HCT116 (cell line): ENCODE data around the gene CIRBP. TPM values are rescaled to one million over a fixed set of nuclear protein-coding genes. Genes with fewer than 3 reads are reported as not detected.

Source experiments
- ATAC-seq: fragments of 200-7000 bp; cut with Tn5 transposase; 2 replicates; pipeline ENCODE4 v1.9.1; 2020; ENCODE audit warnings: mild to moderate bottlenecking, moderate library complexity
- BruUV-seq: library from RNA; stranded (reverse); fragments of 400-500 nt; replicated peaks from 2 replicates; lab custom pipeline; 2021; lab: Mats Ljungman, UMichigan
- CTCF ChIA-PET: fragments of 300-600 bp; sonication (Branson Sonifier 250); formaldehyde crosslinking; loops from one replicate; lab custom pipeline; 2021; ENCODE audit warnings: antibody characterized with exemption; lab: Charles Lee
- POLR2A ChIA-PET: fragments of 300-600, 350-600 bp; sonication (Branson Sonifier 250); formaldehyde crosslinking; loops from one replicate; lab custom pipeline; 2021; ENCODE audit warnings: antibody characterized with exemption; lab: Charles Lee
- RAD21 ChIA-PET, 2 experiments: fragments of 300-600 bp; sonication (Branson Sonifier 250); formaldehyde crosslinking; loops; one replicate each; lab custom pipeline; 2023; ENCODE audit warnings: low total read pairs in 2 of 2; ENCODE audit not compliant: uncharacterized antibody in 2 of 2, unreplicated experiment in 2 of 2, low non-redundant PET in 1 of 2; lab: Charles Lee
- DNase-seq: peaks from one replicate; pipeline ENCODE4 v3.0.0-alpha.2; 2010; ENCODE audit warnings: low read depth, low spot score
- H2AFZ ChIP-seq: fragments of 200-600 bp; shearing (Covaris generic), sonication (generic); 2 replicates; pipeline ENCODE4 v1.6.1; 2017; ENCODE audit warnings: low read depth, mixed run types, mixed read lengths, antibody characterized with exemption, low read length; ENCODE audit not compliant: poor library complexity, severe bottlenecking
- H3K27ac ChIP-seq: 2 replicates; pipeline ENCODE4 v1.5.1; 2012; ENCODE audit warnings: low read depth, low read length
- H3K27me3 ChIP-seq: fragments of 200-600 bp; sonication (generic); 2 replicates; pipeline ENCODE4 v1.6.1; 2016; ENCODE audit warnings: mixed run types, low read length, mixed read lengths; ENCODE audit not compliant: insufficient read depth
- H3K36me3 ChIP-seq, 2 experiments: fragments of 200-500 bp in 1 of 2; fragments of 200-600 bp in 1 of 2; sonication (Bioruptor generic) in 1 of 2; sonication (generic) in 1 of 2; 2 replicates each; pipeline versions ENCODE4 v1.5.1 to v1.6.1; 2014 to 2016; ENCODE audit warnings: low read length in 2 of 2, inconsistent platforms in 1 of 2, mixed read lengths in 1 of 2, mixed run types in 1 of 2; ENCODE audit not compliant: insufficient read depth in 2 of 2, control insufficient read depth in 1 of 2
- H3K4me1 ChIP-seq, 2 experiments: fragments of 200-600 bp in 1 of 2; sonication (generic) in 1 of 2; 2 replicates each; pipeline versions ENCODE4 v1.5.1 to v1.6.1; 2012 to 2017; ENCODE audit warnings: low read length in 2 of 2, inconsistent platforms in 1 of 2, mild to moderate bottlenecking in 1 of 2, mixed read lengths in 1 of 2, mixed run types in 1 of 2, moderate library complexity in 1 of 2; ENCODE audit not compliant: insufficient read depth in 2 of 2, control insufficient read depth in 1 of 2
- H3K4me2 ChIP-seq: fragments of 200-600 bp; sonication (generic); 2 replicates; pipeline ENCODE4 v1.6.1; 2017; ENCODE audit warnings: mixed run types, low read length, mixed read lengths
- H3K4me3 ChIP-seq, 2 experiments: fragments of 200-600 bp in 1 of 2; sonication (generic) in 1 of 2; replicated peaks in 1 of 2; 2 replicates each; pipeline ENCODE4 v1.5.1; 2011 to 2016; ENCODE audit warnings: low read length in 2 of 2, control low read depth in 1 of 2, low read depth in 1 of 2, mild to moderate bottlenecking in 1 of 2, mixed read lengths in 1 of 2, mixed run types in 1 of 2
- H3K79me2 ChIP-seq: fragments of 200-600 bp; sonication (generic); 2 replicates; pipeline ENCODE4 v1.6.1; 2017; ENCODE audit warnings: mild to moderate bottlenecking, mixed run types, low read length, moderate library complexity, mixed read lengths; ENCODE audit not compliant: insufficient read depth
- H3K9ac ChIP-seq: fragments of 200-600 bp; sonication (generic); 2 replicates; pipeline ENCODE4 v1.6.1; 2016; ENCODE audit warnings: low read length, mixed read lengths
- H3K9me2 ChIP-seq: fragments of 200-600 bp; sonication (generic), shearing (Covaris generic); 2 replicates; pipeline ENCODE4 v1.6.1; 2017; ENCODE audit warnings: mixed run types, mild to moderate bottlenecking, moderate library complexity; ENCODE audit not compliant: insufficient read depth
- H3K9me3 ChIP-seq, 2 experiments: fragments of 200-500 bp in 1 of 2; fragments of 200-600 bp in 1 of 2; sonication (Bioruptor generic) in 1 of 2; sonication (generic) in 1 of 2; 2 replicates each; pipeline ENCODE4 v1.6.1; 2014 to 2017; ENCODE audit warnings: low read length in 2 of 2, mixed read lengths in 2 of 2, inconsistent platforms in 1 of 2, low read depth in 1 of 2, mild to moderate bottlenecking in 1 of 2, mixed run types in 1 of 2, moderate library complexity in 1 of 2; ENCODE audit not compliant: control insufficient read depth in 1 of 2, insufficient read depth in 1 of 2
- H4K20me1 ChIP-seq: fragments of 200-600 bp; sonication (generic), shearing (Covaris generic); 2 replicates; pipeline ENCODE4 v1.6.1; 2017; ENCODE audit warnings: mixed run types, mild to moderate bottlenecking, moderate library complexity; ENCODE audit not compliant: insufficient read depth
- CBX3 ChIP-seq: IDR thresholded peaks from 2 replicates; pipeline ENCODE4 v1.6.1; 2012; ENCODE audit warnings: low read depth
- CEBPB ChIP-seq: IDR thresholded peaks from 2 replicates; pipeline ENCODE4 v1.6.1; 2012; ENCODE audit warnings: low read depth
- EGR1 ChIP-seq: IDR thresholded peaks from 2 replicates; pipeline ENCODE4 v1.6.1; 2012; ENCODE audit warnings: low read depth
- ELF1 ChIP-seq: IDR thresholded peaks from 2 replicates; pipeline ENCODE4 v1.6.1; 2012; ENCODE audit warnings: low read depth, borderline replicate concordance
- EZH2phosphoT487 ChIP-seq: fragments of 200-600 bp; IDR thresholded peaks from 2 replicates; pipeline ENCODE4 v1.6.1; 2018; ENCODE audit warnings: antibody characterized with exemption, borderline replicate concordance
- FOSL1 ChIP-seq: IDR thresholded peaks from 2 replicates; pipeline ENCODE4 v1.6.1; 2012; ENCODE audit warnings: low read depth
- JUND ChIP-seq: IDR thresholded peaks from 2 replicates; pipeline ENCODE4 v1.6.1; 2012
- POLR2A ChIP-seq: IDR thresholded peaks from 2 replicates; pipeline ENCODE4 v1.7.0; 2011; ENCODE audit warnings: borderline replicate concordance; ENCODE audit not compliant: insufficient read depth, insufficient read length; ENCODE audit errors: extremely low read depth
- POLR2AphosphoS5 ChIP-seq: IDR thresholded peaks from 2 replicates; pipeline ENCODE4 v1.6.1; 2011; ENCODE audit warnings: mild to moderate bottlenecking, low read depth, low read length, moderate library complexity
- RAD21 ChIP-seq: IDR thresholded peaks from 2 replicates; pipeline ENCODE4 v1.6.1; 2012; ENCODE audit warnings: low read depth, mild to moderate bottlenecking
- SIN3A ChIP-seq: IDR thresholded peaks from 2 replicates; pipeline ENCODE4 v1.6.1; 2012; ENCODE audit warnings: low read depth
- SP1 ChIP-seq: IDR thresholded peaks from 2 replicates; pipeline ENCODE4 v1.6.1; 2012; ENCODE audit warnings: low read depth
- SRF ChIP-seq: IDR thresholded peaks from 2 replicates; pipeline ENCODE4 v1.6.1; 2012; ENCODE audit warnings: low read depth
- YY1 ChIP-seq: IDR thresholded peaks from 2 replicates; pipeline ENCODE4 v1.6.1; 2011; ENCODE audit warnings: low read length, low read depth, moderate library complexity, mild to moderate bottlenecking; ENCODE audit not compliant: insufficient replicate concordance; ENCODE audit errors: extremely low read depth
- intact Hi-C: fragments of 100-400 bp; cut with micrococcal nuclease; formaldehyde crosslinking; loops from 2 replicates; pipeline ENCODE4 v1.10.0; 2022
- total RNA-seq: library from RNA; stranded (reverse); gene quantifications from one replicate; pipeline ENCODE4 v1.2.1, GENCODE V29; 2021; ENCODE audit not compliant: unreplicated experiment
- TF ChIP-seq, protein P1 (sequence below): IDR thresholded peaks from 2 replicates; pipeline ENCODE4 v1.6.1; 2012
- TF ChIP-seq, protein P2 (sequence below): IDR thresholded peaks from 2 replicates; pipeline ENCODE4 v1.6.1; 2012; ENCODE audit warnings: low read depth
- TF ChIP-seq, protein P3 (sequence below): IDR thresholded peaks from 2 replicates; pipeline ENCODE4 v1.6.1; 2012

The CIRBP gene
- total RNA-seq, 1 experiment from 2014 or later = 276 TPM

DNA sequence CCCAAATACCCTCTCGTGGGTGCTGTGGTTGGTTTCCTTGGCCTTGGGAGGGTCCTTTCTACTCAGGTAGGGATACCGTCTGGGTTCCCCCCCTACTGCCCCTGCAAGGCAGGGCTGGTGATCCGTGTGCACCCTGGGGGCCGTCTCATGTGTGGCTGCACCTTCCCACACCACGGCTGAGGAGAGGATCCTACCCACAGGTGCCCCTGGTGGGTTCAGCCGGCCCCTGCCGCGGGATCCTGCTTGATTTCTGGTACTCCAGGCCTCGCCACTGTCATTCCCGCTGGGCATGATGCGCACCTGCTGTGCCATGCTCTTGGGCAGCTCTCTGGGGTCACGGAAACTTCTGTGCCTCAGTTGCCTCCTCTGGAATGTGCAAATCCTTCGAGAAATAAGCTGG, 47.3 kb downstream of the CIRBP start:
- Histone ChIP-seq H3K36me3 (no peaks in the 10 kb centered on the region), H3K9ac (no peak overlapping the region), H3K4me2 (no peak overlapping the region; the same call in 1 of the 2 replicates), H2AFZ (no peak overlapping the region), H3K27ac (no peak overlapping the region)
- no peak for DNase-seq
- CTCF ChIA-PET = interaction anchor here (1.1 to 1.8 kb wide), 2 partner anchors 56 to 66 kb away, joined by 3 to 7 read pairs; no protein-coding TSS in a partner anchor
- TF ChIP-seq, protein P1, sequence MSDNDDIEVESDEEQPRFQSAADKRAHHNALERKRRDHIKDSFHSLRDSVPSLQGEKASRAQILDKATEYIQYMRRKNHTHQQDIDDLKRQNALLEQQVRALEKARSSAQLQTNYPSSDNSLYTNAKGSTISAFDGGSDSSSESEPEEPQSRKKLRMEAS = no peak
- TF ChIP-seq SP1 = no peak
- TF ChIP-seq JUND = no peak
- TF ChIP-seq, protein P2, sequence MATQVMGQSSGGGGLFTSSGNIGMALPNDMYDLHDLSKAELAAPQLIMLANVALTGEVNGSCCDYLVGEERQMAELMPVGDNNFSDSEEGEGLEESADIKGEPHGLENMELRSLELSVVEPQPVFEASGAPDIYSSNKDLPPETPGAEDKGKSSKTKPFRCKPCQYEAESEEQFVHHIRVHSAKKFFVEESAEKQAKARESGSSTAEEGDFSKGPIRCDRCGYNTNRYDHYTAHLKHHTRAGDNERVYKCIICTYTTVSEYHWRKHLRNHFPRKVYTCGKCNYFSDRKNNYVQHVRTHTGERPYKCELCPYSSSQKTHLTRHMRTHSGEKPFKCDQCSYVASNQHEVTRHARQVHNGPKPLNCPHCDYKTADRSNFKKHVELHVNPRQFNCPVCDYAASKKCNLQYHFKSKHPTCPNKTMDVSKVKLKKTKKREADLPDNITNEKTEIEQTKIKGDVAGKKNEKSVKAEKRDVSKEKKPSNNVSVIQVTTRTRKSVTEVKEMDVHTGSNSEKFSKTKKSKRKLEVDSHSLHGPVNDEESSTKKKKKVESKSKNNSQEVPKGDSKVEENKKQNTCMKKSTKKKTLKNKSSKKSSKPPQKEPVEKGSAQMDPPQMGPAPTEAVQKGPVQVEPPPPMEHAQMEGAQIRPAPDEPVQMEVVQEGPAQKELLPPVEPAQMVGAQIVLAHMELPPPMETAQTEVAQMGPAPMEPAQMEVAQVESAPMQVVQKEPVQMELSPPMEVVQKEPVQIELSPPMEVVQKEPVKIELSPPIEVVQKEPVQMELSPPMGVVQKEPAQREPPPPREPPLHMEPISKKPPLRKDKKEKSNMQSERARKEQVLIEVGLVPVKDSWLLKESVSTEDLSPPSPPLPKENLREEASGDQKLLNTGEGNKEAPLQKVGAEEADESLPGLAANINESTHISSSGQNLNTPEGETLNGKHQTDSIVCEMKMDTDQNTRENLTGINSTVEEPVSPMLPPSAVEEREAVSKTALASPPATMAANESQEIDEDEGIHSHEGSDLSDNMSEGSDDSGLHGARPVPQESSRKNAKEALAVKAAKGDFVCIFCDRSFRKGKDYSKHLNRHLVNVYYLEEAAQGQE = no peak
- TF ChIP-seq ELF1 = no peak
- TF ChIP-seq EZH2phosphoT487 = no peak
- no peak for TF ChIP-seq RAD21
- no peak for TF ChIP-seq CEBPB
- TF ChIP-seq SRF = no peak
- no peak for TF ChIP-seq CBX3
- no peak for TF ChIP-seq FOSL1
- no peak for TF ChIP-seq EGR1
- no peak for TF ChIP-seq YY1
- TF ChIP-seq POLR2AphosphoS5 = no peak
- no peak for TF ChIP-seq POLR2A
- TF ChIP-seq, protein P3, sequence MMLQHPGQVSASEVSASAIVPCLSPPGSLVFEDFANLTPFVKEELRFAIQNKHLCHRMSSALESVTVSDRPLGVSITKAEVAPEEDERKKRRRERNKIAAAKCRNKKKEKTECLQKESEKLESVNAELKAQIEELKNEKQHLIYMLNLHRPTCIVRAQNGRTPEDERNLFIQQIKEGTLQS = no peak
- no peak for TF ChIP-seq SIN3A
- TF ChIP-seq, all 23 proteins: peak for 0
- intact Hi-C loops = no loop called here
- no peak for ATAC-seq
- 0 out of 2 replicates have a peak, but pooled peaks cover 4% of the 10 kb centered on the region for H3K27me3 ChIP-seq
- H3K4me1 ChIP-seq = peaks cover 12 to 39% of the 10 kb centered on the region in 2 experiments
- no peaks in the 10 kb centered on the region for H4K20me1 ChIP-seq
- ChIA-PET POLR2A (interaction anchor here (0.6 kb wide), 1 partner anchor 97 kb away, joined by 3 read pairs; no protein-coding TSS in a partner anchor), RAD21 (no interaction called here)
- H3K9me2 ChIP-seq = no peaks in the 10 kb centered on the region
- no peaks in the 10 kb centered on the region for H3K79me2 ChIP-seq
- no TSS peak for BruUV-seq
- H3K9me3 ChIP-seq = no peaks in the 10 kb centered on the region
- no peak overlapping the region for H3K4me3 ChIP-seq
